ENCODE results near the gene COPE.
"Not testable (repeated sequence)": the region's sequence is repeated elsewhere in the genome, so short reads cannot be mapped to it uniquely, and the experiment has no call there.

The COPE gene

DNA sequence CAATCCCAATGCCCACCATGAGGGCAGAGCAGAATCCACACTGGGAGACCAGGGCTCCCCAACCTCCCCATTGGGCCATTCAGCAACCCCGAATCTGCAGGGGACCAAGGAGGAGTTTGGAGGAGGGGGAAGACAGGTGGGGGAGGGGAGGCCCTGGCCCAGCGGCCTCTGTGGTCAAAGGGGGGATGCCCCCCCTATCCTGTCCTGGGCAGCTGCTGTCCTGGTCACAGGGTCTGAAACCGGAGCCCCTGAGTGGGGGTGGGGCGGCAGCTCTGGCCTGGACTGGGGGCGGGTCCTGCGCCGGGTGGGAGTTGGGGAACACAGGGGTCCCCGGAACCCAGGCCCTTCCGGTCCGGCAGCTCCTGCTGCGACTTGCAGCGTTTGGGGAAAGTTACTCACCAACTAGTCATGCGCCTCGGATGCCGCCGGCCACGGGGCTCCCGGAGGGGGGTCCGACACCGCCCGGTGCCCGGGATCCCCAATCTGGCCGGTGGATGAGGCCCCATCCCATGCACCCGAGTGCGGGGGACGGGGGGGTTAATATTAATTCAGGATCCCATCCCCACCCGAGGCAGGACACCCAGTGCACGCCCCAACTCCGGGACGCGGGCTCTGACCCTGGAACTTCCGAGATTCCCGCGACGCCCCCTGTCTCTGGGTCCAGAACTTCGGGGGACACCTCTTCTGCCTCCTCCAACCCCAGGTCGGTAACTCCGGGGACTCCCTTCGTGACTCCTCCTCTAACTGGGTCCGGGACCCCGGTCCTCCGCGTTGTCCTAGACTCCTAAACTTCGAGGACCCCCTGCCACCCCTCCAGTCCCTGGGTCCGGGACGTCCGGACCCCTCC, 21.0 kb upstream of the COPE start:
- no peak for DNase-seq

DNA sequence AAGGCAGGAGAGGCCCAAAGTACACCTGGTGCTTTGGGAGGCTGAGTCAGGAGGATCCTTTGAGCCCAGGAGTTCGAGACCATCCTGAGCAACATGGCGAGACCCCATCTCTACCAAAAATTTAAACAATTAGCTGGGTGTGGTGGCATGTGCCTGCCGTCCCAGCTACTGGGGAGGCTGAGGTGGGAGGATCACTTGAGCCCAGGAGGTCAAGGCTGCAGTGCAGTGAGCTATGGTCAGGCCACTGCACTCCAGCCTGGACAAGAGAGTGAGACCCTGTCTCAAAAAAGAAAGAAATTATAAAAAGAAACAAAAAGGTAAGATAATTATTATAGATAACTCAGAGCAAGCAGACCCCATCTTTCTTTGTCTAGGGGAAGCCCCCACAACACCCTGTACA, 20.0 kb upstream of the COPE start:
- DNase-seq: no peak

DNA sequence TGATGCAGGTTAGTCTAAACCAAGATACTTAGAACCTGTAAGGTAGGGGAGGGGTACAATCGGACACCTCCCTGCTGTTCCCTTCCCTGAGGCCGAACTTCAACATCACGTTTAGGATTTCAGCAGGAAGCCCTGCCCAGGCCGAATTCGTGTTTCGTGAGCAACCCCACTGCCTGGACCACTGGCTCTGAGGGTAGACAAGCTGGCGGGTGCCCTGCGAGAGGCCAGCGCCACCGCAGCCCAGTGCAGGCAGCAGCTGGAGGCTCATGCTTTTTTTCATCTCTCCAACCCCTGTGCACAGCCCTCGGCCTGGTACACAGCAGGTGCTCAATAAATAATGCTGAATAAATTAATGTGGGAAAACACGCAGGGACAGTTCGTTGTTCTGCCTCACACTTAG, 14.1 kb upstream of the COPE start:
- DNase-seq: no peak

DNA sequence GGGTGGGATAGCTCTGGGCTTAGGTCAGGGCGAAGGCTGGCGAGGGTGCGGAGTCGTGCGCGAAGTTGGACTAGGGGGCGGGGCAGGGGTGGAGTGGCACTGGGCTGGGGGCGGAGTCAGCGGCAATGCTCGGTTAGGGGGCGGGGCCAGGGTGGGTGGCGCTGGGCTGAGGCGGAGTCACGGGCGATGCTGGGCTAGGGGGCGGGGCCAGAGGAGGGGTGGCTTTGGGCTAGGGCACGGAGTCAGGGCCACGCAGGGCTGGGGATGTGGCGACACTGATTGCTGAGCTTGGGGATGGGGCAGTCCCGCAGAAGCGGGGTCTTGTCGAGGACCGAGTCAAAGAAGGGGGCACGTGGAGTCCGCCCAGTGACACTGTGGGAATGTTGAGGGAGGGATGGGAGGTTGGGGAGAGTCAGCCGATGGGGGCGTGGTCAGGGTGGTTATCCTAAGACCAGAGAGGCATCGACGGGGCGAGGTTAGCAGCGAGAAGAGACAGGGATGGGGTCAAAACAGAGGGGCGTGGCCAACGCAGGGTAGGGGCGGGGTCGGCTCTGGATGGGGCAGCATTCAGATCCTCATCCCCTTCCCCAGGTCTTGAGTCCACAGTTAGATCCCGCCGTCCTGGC, 13.1 kb upstream of the COPE start:
- DNase-seq: peak; percentile 90

DNA sequence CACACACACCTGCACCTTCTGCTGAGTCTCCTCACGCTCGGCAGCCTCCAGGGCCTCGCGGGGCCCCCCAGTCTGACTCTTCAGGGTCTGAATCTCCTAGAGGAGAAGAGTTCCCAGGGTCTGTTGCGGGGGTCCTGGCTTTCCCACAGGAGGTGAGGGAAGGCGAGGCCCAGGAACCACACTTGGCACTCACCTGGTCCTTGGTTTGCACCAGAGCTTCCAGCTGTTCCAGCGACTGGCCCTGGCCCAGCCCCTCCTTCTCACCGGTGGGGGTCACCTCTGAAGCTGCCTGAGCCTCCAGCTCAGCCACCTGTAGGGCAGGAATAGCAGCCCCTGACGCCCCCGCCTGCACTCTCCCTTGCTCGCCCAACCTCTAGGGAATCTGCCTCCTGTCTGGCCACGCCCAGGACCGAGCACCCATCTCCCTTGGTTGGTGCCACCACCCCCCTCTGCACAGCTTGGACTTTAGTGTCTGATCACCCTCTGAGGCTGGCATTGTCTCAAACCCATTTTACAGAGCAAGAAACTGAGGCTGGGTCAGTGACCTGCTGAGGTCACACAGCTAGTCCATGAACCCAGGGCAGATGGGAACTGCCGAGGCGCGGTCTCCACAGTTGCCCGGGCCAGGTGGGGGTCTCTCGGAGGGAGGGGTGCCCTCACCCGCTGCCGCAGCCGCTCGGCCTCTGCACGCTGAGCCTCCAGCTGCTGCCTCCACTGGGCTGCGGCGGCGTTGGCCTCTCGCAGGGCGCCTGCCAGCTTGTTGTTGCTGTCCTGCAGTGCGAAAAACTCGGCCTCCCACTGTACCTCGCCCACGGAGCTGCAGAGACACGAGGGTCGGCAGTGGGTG, 12.4 kb upstream of the COPE start:
- DNase-seq: no peak

DNA sequence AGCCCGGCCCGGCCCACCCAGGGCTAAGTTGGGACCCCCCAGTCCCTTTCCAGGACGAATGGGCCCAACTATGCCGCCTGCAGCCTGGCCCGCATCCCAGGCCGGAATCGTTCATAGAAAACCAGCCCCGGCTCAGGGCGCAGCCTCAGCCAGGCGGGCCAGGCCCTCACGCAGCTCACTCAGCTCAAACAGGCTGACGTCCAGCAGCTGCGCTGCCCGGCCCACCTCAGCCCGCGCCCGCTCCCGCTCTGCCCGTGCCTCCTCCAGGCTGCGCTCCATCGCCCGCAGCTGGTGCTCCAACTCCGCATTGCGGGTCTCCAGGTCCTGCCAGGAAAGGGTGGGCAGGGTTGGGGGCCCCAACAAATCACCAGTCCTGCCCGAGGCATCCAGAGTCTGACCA, 10.1 kb upstream of the COPE start:
- DNase-seq: no peak

DNA sequence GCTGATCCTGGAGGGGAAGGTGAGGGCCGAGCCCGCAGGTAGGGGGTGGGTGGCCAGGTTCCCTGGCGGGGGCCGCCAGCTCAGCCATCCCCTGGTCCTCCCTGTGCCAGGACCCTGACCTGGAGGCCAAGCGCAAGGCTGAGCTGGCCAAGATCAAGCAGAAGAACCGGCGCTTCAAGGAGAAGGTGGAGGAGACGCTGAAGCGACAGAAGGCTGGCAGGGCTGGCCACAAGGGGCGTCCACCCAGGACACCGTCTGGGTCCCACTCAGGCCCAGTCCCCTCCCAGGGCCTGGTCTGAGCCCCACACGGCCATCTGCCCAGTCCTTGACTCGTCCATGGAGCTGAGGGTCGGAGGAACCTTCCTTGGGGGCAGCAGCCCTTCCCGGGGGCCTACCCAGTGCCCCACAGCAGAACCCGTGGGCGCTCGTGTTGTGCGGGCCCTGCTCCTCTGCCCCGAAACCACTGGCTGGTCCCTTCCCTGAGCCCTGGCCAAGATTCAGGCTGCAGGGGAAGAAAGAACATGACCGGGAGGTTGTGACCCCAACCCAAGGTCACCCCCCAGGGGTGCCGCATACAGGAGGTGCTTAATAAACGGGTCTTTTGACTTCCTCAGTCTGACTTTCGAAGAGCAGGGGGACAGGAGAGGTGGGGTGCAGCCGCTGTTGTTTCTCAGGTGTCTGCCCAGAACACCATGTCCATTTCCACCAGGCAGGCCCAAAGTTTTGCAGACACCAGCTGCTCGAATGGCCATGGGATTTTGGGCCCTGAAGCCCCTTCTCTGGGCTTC, 9.0 kb upstream of the COPE start:
- DNase-seq: no peak

DNA sequence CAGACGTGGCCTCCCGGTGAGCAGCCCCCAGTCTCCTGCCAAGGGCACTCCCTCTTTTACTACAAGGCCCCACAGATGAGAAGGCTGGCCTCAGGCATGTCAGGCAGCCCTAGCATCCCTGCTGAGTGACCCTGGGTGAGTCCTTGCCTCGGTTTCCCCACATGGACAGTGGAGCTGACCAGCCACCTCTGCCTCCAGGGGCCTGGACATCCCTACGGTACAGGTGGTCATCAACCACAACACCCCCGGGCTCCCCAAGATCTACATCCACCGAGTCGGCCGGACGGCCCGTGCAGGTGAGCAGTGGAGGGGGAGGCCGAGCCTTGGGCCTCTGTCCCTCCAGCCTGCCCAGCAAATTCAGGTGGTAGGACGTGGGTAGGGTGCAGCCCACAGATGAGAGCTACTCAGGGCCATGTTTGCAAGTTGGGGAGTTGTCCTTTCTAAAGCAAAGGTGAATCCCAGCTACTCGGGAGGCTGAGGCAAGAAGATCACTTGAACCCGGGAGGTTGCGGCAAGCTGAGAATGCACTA, 5.6 kb upstream of the COPE start:
- DNase-seq: no peak

DNA sequence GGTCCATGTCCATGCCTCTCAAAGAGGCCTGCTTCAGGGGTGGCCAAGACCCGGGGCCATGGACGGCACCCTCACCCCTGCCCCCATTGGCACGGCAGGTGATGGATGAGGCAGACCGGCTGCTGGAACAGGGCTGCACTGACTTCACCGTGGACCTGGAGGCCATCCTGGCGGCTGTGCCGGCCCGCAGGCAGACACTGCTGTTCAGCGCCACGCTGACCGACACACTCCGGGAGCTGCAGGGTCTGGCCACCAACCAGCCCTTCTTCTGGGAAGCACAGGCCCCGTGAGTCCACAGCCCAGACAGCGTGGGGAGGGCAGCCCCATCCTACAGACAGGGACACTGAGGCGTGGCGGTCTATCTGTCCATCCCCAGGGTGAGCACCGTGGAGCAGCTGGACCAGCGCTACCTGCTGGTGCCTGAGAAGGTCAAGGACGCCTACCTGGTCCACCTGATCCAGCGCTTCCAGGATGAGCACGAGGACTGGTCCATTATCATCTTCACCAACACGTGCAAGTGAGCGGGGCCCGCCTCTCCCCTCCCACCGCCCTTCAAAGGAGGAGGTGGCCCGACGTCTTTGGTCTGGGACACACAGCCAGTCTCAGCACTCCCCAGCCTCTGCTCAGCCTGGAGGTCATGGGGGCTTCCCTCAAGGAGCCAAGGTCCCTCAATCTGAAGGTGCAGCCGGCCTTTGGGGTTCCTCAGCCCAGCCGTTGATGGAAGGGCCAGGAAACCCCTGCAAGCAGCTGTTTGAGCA, 3.2 kb upstream of the COPE start:
- DNase-seq: no peak

DNA sequence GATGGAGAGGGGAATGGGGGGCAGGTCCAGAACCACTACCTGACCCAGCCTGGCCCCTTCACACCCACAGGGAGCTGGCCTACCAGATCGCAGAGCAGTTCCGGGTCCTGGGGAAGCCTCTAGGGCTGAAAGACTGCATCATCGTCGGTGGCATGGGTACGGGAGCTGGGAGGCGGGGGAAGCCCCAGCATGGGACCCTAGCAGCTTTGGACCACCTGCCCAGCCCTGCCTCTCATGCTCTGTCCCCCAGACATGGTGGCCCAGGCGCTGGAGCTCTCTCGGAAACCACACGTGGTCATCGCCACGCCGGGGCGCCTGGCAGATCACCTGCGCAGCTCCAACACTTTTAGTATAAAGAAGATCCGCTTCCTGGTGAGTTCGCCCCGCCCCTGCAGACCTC, 2.4 kb upstream of the COPE start:
- no peak for DNase-seq

DNA sequence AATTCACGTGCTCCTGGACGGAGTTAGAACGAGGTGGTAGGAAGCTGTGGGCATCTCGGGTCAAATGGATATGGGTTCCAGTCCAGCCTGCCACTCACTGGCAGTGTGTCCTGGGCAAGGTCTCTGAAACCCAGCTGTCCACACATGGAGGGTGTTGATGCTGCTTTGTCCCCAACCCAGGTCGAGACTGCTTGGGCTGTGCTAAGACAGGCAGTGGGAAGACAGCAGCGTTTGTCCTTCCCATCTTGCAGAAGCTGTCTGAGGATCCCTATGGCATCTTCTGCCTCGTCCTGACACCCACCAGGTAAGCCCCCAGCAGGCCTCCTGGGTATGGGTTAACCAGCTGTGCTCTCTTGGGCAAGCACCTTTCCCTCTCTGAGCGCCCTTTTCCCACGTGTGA, 1.2 kb upstream of the COPE start:
- DNase-seq: no peak

DNA sequence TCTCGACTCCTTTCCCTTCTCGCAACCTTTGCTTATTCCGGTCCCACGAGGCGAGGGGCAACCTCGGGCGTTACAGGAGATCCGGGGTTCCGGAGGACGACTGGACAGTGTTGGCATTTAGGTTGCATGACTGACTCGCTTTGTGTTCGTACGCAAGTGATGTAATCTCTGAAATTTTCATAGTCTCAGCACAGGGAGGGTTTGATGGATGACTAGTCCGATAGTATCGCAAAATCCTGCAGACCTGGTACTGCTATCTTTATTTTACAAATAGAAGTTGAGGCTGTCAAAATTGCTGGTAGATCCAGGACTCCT, 670 bp upstream of the COPE start:
- no peak for DNase-seq

DNA sequence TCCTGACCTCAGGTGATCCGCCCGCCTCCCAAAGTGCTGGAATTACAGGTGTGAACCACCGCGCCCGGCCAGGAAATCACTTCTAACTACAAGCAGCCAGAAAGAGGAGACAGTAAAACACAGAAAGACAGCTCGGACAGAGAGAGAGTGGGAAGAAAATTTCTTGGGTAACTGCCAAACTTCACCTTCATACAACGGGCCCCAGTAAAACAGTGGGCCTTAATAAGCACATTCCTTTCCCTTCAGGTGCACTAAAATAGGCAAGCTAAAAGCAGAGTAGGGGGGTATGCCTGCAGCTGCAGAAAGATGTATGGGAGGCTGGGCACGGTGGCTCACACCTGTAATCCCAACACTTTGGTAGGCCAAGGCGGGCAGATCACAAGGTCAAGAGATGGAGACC, 1.6 kb downstream of the COPE start:
- DNase-seq: not testable (repeated sequence)

DNA sequence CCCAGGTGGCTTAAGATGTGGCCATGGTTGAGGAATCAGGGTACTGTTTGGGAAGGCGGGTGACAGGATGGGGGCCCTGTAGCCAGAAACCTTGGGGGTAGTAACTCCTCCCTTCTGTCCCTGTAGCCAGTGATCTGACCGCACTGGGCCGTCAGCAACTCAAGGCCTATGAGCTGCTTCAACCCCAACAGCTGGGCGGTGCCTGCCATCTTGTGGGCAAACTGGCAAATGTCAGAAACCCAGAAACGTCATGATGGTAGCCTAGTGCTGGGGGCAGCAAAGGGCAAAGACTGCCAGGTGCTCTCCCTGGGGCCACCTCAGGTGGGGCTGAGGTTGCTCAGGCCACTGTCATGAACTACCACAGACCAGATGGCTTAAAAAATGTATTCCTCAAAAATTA, 3.5 kb downstream of the COPE start:
- peak; percentile 46 for DNase-seq

DNA sequence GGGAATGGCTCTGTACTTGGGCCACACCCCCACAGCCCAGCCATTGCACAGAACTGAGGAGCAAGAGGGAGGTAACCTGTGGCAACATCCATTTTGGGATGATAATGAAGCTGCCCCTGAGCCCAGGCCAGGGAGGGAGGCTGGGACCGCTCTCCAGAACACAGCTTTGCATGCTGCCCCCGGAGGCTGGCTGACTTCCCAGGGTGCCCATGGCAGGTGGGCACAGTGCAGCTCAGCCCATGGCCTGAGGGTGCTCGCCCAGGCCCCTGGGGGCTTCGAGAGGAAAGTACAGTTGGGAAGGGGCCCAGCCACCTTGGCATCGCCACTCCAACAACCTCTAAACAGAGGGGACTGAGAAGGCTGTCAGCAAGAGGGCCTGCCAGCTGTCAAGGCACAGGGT, 5.7 kb downstream of the COPE start:
- DNase-seq: no peak

DNA sequence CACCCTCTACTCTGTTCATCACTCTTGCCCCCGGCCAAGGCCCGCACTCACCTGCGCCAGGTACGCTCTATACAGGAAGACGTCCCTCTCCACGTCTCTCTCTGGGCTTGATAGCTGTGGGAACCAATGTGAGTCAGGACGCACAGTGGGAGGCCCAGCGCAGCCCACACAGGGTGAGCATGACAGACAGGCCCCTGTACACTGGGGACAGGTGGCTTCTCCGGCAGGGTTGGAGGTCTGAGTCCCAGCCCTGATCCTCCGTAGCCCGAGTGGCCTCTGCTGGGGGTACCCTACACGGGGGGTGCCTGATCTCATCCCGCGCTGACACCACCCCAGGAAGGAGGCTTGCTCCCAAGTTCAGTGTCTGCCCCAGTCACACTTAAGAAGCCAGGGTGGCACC, 6.3 kb downstream of the COPE start:
- no peak for DNase-seq

DNA sequence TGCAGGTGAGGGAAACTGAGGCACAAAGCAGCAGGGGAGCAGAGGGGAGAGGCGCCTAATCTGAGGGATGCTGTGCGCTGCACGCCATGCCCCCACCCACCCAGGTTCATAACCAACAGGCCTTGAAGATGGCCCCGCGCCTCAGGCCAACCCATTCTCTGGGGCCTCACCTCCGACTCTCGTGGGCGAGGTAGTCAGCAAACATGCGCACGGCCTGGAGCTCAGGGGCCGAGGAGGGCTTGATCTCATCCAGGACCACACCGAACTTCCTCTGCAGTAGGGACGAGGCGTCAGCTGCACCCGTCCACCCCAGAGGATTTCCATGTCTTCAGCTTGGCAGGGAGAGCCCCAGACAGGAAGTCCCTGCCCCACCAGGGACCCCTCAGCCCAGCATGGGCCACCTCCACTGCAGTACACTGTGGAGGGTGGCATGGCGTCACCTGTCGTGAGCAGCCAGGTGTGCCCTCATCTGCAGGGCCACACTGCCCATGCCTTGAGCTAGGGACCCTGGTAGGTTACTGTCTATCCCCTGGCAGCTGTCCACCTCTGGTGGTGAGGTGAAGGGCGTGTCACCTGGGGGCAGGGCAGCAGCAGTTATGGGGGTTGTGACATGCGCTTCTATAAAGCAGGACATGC, 8.3 kb downstream of the COPE start:
- DNase-seq: no peak

DNA sequence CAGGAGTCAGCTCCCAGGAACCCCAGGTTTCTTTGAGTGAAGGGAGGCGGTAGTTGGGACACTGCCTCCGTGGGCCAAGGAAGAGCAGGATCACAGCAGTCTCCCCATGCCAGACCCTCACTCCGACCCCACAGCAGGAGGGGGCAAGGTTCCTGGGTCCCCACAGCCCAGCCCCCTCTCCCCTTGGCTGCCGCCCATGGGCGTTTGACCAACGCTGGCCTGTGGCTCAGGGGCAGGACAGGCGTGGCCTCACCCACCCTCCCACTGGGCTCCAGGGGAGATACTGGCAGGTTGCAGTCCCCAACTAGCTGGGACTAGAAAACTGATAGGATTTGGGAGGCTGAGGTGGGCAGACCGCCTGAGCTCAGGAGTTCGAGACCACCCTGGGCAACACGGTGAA, 9.2 kb downstream of the COPE start:
- no peak for DNase-seq

DNA sequence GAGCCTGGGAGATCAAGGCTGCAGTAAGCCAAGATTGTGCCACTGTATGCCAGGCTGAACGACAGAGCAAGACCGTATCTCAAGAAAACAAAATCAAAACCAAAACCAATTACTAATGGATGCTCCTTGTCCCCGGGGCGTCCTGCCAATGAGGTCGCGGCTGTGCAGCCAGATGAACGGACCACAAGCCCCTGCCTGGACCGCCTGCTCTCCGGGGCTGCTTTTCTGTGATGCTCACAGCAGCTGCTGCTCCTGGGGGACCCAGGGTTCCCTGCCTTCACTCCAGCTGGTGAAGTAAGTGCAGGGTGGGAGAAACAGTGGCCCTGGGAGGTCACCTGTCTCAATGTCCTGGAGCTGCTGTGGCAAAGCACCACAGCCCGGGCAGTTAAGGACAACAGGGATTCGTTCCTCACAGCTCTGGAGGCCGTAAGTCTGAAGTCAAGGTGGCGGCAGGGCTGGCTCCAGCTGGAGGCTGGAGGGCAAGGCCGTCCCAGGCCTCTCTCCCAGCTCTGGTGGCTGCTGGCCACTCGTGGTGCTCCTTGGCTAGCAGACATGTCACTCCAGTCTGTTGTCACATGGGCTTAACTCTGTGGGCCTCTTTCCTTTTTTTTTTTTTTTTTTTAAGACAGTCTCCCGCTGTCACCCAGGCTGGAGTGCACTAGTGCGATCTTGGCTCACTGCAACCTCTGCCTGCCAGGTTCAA, 10.1 kb downstream of the COPE start:
- DNase-seq: no peak

DNA sequence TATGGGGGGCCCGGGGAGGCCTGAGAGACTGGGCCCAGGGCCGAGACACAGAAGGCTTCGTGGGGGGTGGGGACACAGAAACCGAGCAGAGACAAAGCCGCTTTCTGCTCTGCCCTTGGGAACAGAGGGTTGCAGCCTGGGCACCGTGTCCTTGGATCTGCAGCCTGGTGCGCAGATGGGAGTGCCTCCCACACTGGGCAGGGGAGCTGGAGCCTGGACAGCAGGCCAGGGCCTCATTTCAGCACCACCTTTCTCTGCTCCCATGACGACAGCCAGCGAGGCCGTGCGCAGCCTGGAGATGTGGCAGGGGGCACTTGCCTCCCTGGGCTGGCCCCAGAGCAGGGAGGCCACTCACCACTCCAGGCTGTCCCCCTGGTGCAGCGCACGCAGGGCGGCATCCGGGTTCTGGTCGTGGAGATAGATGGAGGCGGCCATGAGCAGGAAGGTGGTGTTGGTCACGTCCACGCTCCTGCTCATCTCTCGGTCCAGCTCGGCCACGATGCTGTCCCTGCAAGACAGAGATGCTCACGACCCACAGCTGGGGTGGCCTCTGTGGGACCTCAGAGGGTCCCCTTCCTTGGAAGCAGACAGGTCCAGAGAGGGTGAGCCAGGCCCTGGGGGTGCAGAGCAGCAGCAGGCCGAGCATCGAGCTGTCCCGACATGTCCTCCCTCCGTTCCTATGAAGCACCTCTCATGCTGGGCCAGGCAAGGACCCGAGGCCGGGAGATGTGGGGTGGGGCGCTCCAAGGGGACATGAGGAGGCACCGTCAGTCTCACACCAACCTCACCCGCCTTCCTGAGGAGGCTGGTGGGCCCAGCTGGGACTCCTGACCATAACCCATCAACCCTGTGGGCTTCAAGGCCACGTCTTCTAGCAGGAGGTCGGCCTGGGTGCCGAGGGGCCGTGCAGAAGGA, 12.3 kb downstream of the COPE start:
- no peak for DNase-seq

Data from NCI-H146 (cell line).